WTC11 (cell line): ENCODE results near the gene UHRF1. TPM values are rescaled to one million over a fixed set of nuclear protein-coding genes. Genes with fewer than 3 reads are reported as not detected.

Experiments
- ATAC-seq: fragments of 200-7000 bp; cut with Tn5 transposase; 2 replicates; pipeline ENCODE4 v1.10.0; 2021; ENCODE audit warnings: mild to moderate bottlenecking, moderate library complexity
- CTCF ChIA-PET: fragments of 300-600 bp; sonication (Branson Sonifier 250); formaldehyde crosslinking; loops from one replicate; lab custom pipeline; 2021; ENCODE audit warnings: antibody characterized with exemption; lab: Charles Lee
- POLR2A ChIA-PET: fragments of 350-600 bp; sonication (Branson Sonifier 250); formaldehyde crosslinking; loops from one replicate; lab custom pipeline; 2021; ENCODE audit warnings: antibody characterized with exemption; lab: Charles Lee
- DNase-seq: peaks from one replicate; pipeline ENCODE4 v3.0.0; 2021; ENCODE audit warnings: low spot score
- H3K27ac Mint-ChIP-seq: 2 replicates; pipeline ENCODE4 v1.8.0; 2021; ENCODE audit warnings: mixed read lengths
- H3K27me3 Mint-ChIP-seq: 2 replicates; pipeline ENCODE4 v1.8.0; 2021; ENCODE audit warnings: low read depth, mild to moderate bottlenecking, moderate library complexity, mixed read lengths
- H3K36me3 Mint-ChIP-seq: 2 replicates; pipeline ENCODE4 v1.8.0; 2021; ENCODE audit warnings: mixed read lengths
- H3K4me1 Mint-ChIP-seq: 2 replicates; pipeline ENCODE4 v1.8.0; 2022; ENCODE audit warnings: mixed read lengths
- H3K4me3 Mint-ChIP-seq: 2 replicates; pipeline ENCODE4 v1.8.0; 2021; ENCODE audit warnings: mild to moderate bottlenecking, moderate library complexity, mixed read lengths
- H3K9me3 Mint-ChIP-seq: 2 replicates; pipeline ENCODE4 v1.8.0; 2021; ENCODE audit warnings: mixed read lengths
- ATF1 ChIP-seq: sonication (generic); formaldehyde crosslinking; IDR thresholded peaks from 2 replicates; pipeline ENCODE4 v1.8.1; 2023; ENCODE audit warnings: mild to moderate bottlenecking, moderate library complexity, missing genetic modification reagents
- CREB1 ChIP-seq: sonication (generic); formaldehyde crosslinking; IDR thresholded peaks from 2 replicates; pipeline ENCODE4 v1.8.0; 2023; ENCODE audit warnings: mild to moderate bottlenecking, missing genetic modification reagents
- FOXJ3 ChIP-seq: sonication (generic); formaldehyde crosslinking; IDR thresholded peaks from 2 replicates; pipeline ENCODE4 v1.9.0; 2021; ENCODE audit warnings: missing genetic modification reagents, mild to moderate bottlenecking, borderline replicate concordance
- FOXK1 ChIP-seq: sonication (generic); formaldehyde crosslinking; IDR thresholded peaks from 2 replicates; pipeline ENCODE4 v1.8.0; 2022; ENCODE audit warnings: mild to moderate bottlenecking, moderate library complexity, missing genetic modification reagents
- GTF2I ChIP-seq: fragments of 250-450 bp; sonication (Bioruptor Pico); conservative IDR thresholded peaks from 2 replicates; pipeline ENCODE4 v1.4.0; 2021; ENCODE audit warnings: mild to moderate bottlenecking
- MXD4 ChIP-seq: fragments of 250-450 bp; sonication (Bioruptor Pico); IDR thresholded peaks from 2 replicates; pipeline ENCODE4 v1.8.0; 2021; ENCODE audit warnings: mild to moderate bottlenecking, moderate library complexity, borderline replicate concordance
- MYBL2 ChIP-seq: sonication (generic); formaldehyde crosslinking; IDR thresholded peaks from 2 replicates; pipeline ENCODE4 v1.8.1; 2023; ENCODE audit warnings: mild to moderate bottlenecking, moderate library complexity, missing genetic modification reagents
- NFYB ChIP-seq: sonication (generic); formaldehyde crosslinking; conservative IDR thresholded peaks from 2 replicates; pipeline ENCODE4 v1.8.0; 2022; ENCODE audit warnings: low read depth, missing genetic modification reagents
- NR2C2 ChIP-seq: sonication (generic); formaldehyde crosslinking; IDR thresholded peaks from 2 replicates; pipeline ENCODE4 v1.8.0; 2022; ENCODE audit warnings: mild to moderate bottlenecking, missing genetic modification reagents
- ZNF416 ChIP-seq: fragments of 250-450 bp; sonication (Bioruptor Pico); IDR thresholded peaks from 2 replicates; pipeline ENCODE4 v1.9.0; 2021; ENCODE audit warnings: mild to moderate bottlenecking, inconsistent platforms
- ZNF423 ChIP-seq: fragments of 250-450 bp; sonication (Bioruptor Pico); IDR thresholded peaks from 2 replicates; pipeline ENCODE4 v2.1.2; 2022; ENCODE audit warnings: mild to moderate bottlenecking, moderate library complexity
- total RNA-seq: library from RNA; stranded (reverse); gene quantifications from 3 replicates; pipeline ENCODE4 v1.2.3, GENCODE V29; 2021
- TF ChIP-seq, protein P1 (sequence below): sonication (generic); formaldehyde crosslinking; IDR thresholded peaks from 2 replicates; pipeline ENCODE4 v1.8.0; 2022; ENCODE audit warnings: mild to moderate bottlenecking, missing genetic modification reagents
- TF ChIP-seq, protein P2 (sequence below): sonication (generic); formaldehyde crosslinking; IDR thresholded peaks from 2 replicates; pipeline ENCODE4 v1.8.1; 2022; ENCODE audit warnings: missing genetic modification reagents, borderline replicate concordance
- TF ChIP-seq, protein P3 (sequence below): fragments of 250-450 bp; sonication (Bioruptor Pico); IDR thresholded peaks from 2 replicates; pipeline ENCODE4 v1.8.0; 2021; ENCODE audit warnings: mild to moderate bottlenecking
- TF ChIP-seq, protein P4 (sequence below): sonication (generic); formaldehyde crosslinking; IDR thresholded peaks from 2 replicates; pipeline ENCODE4 v1.8.1; 2023; ENCODE audit warnings: mild to moderate bottlenecking, missing genetic modification reagents, borderline replicate concordance
- TF ChIP-seq, protein P5 (sequence below): sonication (generic); formaldehyde crosslinking; IDR thresholded peaks from 2 replicates; pipeline ENCODE4 v1.8.0; 2022; ENCODE audit warnings: missing genetic modification reagents
- TF ChIP-seq, protein P6 (sequence below): sonication (generic); formaldehyde crosslinking; IDR thresholded peaks from 2 replicates; pipeline ENCODE4 v1.8.1; 2023; ENCODE audit warnings: mild to moderate bottlenecking, missing genetic modification reagents

UHRF1 gene
- total RNA-seq, 1 experiment from 2014 or later: 42.5 TPM

DNA sequence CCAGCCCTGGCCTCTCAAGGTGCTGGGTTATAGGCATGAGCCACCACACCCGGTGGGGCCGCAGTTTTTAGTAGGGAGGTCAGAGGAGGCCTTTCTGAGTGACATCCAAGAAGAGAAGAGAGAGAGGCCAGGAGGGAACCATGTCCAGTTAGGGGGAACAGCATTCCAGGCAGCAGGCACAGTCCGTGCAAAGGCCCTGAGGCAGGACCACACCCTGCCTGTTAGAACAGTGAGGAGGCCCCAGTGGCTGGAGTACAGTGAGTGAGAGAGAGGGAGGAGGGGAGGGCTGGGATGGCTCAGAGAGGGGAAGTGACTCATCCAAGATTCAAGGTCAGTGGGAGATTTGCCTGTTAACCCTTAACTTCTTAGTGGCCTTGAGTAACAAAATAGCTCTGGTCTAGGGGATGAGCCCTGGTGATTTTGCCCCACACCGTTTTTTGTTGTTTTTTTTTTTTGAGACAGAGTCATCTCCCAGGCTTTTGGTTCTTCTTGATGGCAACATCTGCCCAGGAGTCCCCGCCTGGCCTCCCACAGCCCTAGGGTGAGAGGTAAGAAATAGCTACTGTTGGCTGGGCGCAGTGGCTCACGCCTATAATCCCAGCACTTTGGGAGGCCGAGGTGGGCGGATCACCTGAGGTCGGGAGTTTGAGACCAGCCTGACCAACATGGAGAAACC is 39.1 kb upstream of the UHRF1 start:
- Mint-ChIP-seq H3K9me3 (no peaks in the 10 kb centered on the region), H3K4me3 (no peak overlapping the region), H3K27me3 (no peaks in the 10 kb centered on the region; the same call in 1 of the 2 replicates), H3K36me3 (no peaks in the 10 kb centered on the region), H3K4me1 (peaks cover 8% of the 10 kb centered on the region), H3K27ac (no peak overlapping the region)
- DNase-seq (no peak), ATAC-seq (no peak)
- POLR2A ChIA-PET: no interaction called here
- TF ChIP-seq GTF2I (CRISPR knock-in tag): peak; percentile 69; the same call in 1 of the 2 replicates
- no peak for TF ChIP-seq FOXK1
- CTCF ChIA-PET: interaction anchor here (0.8 to 5.2 kb wide), 5 partner anchors 18 to 61 kb away, joined by 3 to 64 read pairs (median 7); no protein-coding TSS in a partner anchor

DNA sequence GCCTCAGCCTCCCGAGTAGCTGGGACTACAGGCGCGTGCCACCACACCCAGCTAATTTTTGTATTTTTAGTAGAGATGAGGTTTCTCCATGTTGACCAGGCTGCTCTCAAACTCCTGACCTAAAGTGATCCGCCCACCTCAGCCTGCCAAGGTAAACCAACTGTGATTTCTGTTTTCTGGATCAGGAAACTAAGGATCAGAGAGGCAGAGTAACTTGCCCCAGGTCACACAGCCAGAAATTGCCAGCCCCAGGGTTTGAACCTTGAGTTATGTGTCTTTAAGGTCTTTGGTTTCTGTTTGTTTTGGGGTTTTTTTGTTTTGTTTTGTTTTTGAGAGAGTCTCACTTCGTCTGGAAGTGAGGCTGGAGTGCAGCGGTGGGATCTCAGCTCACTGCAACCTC is 37.6 kb upstream of the UHRF1 start:
- ATAC-seq (no peak), DNase-seq (no peak)
- no peak overlapping the region for H3K4me3 Mint-ChIP-seq
- POLR2A ChIA-PET: interaction anchor here (1.0 kb wide), 1 partner anchor 42 kb away, joined by 4 read pairs; no protein-coding TSS in a partner anchor
- no peak overlapping the region for H3K27ac Mint-ChIP-seq
- H3K4me1 Mint-ChIP-seq: peaks cover 3% of the 10 kb centered on the region
- H3K9me3 Mint-ChIP-seq: no peaks in the 10 kb centered on the region
- no peaks in the 10 kb centered on the region; the same call in 1 of the 2 replicates for H3K27me3 Mint-ChIP-seq
- CTCF ChIA-PET: interaction anchor here (0.7 to 5.2 kb wide), 8 partner anchors 20 to 62 kb away, joined by 3 to 64 read pairs (median 6); no protein-coding TSS in a partner anchor
- no peaks in the 10 kb centered on the region for H3K36me3 Mint-ChIP-seq
- TF ChIP-seq, protein P1, sequence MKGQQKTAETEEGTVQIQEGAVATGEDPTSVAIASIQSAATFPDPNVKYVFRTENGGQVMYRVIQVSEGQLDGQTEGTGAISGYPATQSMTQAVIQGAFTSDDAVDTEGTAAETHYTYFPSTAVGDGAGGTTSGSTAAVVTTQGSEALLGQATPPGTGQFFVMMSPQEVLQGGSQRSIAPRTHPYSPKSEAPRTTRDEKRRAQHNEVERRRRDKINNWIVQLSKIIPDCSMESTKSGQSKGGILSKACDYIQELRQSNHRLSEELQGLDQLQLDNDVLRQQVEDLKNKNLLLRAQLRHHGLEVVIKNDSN: no peak
- no peak for TF ChIP-seq NFYB (CRISPR knock-in tag)
- TF ChIP-seq, protein P2, sequence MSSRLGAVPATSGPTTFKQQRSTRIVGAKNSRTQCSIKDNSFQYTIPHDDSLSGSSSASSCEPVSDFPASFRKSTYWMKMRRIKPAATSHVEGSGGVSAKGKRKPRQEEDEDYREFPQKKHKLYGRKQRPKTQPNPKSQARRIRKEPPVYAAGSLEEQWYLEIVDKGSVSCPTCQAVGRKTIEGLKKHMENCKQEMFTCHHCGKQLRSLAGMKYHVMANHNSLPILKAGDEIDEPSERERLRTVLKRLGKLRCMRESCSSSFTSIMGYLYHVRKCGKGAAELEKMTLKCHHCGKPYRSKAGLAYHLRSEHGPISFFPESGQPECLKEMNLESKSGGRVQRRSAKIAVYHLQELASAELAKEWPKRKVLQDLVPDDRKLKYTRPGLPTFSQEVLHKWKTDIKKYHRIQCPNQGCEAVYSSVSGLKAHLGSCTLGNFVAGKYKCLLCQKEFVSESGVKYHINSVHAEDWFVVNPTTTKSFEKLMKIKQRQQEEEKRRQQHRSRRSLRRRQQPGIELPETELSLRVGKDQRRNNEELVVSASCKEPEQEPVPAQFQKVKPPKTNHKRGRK (CRISPR knock-in tag): no peak
- TF ChIP-seq, protein P3, sequence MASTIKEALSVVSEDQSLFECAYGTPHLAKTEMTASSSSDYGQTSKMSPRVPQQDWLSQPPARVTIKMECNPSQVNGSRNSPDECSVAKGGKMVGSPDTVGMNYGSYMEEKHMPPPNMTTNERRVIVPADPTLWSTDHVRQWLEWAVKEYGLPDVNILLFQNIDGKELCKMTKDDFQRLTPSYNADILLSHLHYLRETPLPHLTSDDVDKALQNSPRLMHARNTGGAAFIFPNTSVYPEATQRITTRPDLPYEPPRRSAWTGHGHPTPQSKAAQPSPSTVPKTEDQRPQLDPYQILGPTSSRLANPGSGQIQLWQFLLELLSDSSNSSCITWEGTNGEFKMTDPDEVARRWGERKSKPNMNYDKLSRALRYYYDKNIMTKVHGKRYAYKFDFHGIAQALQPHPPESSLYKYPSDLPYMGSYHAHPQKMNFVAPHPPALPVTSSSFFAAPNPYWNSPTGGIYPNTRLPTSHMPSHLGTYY: no peak
- TF ChIP-seq MXD4 (CRISPR knock-in tag): no peak
- no peak for TF ChIP-seq CREB1 (CRISPR knock-in tag)
- TF ChIP-seq ZNF416 (CRISPR knock-in tag): no peak
- no peak for TF ChIP-seq NR2C2
- TF ChIP-seq, protein P4, sequence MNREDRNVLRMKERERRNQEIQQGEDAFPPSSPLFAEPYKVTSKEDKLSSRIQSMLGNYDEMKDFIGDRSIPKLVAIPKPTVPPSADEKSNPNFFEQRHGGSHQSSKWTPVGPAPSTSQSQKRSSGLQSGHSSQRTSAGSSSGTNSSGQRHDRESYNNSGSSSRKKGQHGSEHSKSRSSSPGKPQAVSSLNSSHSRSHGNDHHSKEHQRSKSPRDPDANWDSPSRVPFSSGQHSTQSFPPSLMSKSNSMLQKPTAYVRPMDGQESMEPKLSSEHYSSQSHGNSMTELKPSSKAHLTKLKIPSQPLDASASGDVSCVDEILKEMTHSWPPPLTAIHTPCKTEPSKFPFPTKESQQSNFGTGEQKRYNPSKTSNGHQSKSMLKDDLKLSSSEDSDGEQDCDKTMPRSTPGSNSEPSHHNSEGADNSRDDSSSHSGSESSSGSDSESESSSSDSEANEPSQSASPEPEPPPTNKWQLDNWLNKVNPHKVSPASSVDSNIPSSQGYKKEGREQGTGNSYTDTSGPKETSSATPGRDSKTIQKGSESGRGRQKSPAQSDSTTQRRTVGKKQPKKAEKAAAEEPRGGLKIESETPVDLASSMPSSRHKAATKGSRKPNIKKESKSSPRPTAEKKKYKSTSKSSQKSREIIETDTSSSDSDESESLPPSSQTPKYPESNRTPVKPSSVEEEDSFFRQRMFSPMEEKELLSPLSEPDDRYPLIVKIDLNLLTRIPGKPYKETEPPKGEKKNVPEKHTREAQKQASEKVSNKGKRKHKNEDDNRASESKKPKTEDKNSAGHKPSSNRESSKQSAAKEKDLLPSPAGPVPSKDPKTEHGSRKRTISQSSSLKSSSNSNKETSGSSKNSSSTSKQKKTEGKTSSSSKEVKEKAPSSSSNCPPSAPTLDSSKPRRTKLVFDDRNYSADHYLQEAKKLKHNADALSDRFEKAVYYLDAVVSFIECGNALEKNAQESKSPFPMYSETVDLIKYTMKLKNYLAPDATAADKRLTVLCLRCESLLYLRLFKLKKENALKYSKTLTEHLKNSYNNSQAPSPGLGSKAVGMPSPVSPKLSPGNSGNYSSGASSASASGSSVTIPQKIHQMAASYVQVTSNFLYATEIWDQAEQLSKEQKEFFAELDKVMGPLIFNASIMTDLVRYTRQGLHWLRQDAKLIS (CRISPR knock-in tag): no peak
- TF ChIP-seq, protein P5, sequence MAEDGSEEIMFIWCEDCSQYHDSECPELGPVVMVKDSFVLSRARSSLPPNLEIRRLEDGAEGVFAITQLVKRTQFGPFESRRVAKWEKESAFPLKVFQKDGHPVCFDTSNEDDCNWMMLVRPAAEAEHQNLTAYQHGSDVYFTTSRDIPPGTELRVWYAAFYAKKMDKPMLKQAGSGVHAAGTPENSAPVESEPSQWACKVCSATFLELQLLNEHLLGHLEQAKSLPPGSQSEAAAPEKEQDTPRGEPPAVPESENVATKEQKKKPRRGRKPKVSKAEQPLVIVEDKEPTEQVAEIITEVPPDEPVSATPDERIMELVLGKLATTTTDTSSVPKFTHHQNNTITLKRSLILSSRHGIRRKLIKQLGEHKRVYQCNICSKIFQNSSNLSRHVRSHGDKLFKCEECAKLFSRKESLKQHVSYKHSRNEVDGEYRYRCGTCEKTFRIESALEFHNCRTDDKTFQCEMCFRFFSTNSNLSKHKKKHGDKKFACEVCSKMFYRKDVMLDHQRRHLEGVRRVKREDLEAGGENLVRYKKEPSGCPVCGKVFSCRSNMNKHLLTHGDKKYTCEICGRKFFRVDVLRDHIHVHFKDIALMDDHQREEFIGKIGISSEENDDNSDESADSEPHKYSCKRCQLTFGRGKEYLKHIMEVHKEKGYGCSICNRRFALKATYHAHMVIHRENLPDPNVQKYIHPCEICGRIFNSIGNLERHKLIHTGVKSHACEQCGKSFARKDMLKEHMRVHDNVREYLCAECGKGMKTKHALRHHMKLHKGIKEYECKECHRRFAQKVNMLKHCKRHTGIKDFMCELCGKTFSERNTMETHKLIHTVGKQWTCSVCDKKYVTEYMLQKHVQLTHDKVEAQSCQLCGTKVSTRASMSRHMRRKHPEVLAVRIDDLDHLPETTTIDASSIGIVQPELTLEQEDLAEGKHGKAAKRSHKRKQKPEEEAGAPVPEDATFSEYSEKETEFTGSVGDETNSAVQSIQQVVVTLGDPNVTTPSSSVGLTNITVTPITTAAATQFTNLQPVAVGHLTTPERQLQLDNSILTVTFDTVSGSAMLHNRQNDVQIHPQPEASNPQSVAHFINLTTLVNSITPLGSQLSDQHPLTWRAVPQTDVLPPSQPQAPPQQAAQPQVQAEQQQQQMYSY: no peak
- no peak for TF ChIP-seq MYBL2
- no peak for TF ChIP-seq ATF1 (CRISPR knock-in tag)
- TF ChIP-seq ZNF423 (CRISPR knock-in tag): no peak
- TF ChIP-seq, protein P6, sequence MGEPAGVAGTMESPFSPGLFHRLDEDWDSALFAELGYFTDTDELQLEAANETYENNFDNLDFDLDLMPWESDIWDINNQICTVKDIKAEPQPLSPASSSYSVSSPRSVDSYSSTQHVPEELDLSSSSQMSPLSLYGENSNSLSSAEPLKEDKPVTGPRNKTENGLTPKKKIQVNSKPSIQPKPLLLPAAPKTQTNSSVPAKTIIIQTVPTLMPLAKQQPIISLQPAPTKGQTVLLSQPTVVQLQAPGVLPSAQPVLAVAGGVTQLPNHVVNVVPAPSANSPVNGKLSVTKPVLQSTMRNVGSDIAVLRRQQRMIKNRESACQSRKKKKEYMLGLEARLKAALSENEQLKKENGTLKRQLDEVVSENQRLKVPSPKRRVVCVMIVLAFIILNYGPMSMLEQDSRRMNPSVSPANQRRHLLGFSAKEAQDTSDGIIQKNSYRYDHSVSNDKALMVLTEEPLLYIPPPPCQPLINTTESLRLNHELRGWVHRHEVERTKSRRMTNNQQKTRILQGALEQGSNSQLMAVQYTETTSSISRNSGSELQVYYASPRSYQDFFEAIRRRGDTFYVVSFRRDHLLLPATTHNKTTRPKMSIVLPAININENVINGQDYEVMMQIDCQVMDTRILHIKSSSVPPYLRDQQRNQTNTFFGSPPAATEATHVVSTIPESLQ: no peak
- TF ChIP-seq FOXJ3 (CRISPR knock-in tag): no peak
